ENCODE results near the gene GCAT. TPM values are rescaled to one million over a fixed set of nuclear protein-coding genes. Genes with fewer than 3 reads are reported as not detected.

The GCAT gene
- total RNA-seq, 1 donor, result 1.7 TPM

DNA sequence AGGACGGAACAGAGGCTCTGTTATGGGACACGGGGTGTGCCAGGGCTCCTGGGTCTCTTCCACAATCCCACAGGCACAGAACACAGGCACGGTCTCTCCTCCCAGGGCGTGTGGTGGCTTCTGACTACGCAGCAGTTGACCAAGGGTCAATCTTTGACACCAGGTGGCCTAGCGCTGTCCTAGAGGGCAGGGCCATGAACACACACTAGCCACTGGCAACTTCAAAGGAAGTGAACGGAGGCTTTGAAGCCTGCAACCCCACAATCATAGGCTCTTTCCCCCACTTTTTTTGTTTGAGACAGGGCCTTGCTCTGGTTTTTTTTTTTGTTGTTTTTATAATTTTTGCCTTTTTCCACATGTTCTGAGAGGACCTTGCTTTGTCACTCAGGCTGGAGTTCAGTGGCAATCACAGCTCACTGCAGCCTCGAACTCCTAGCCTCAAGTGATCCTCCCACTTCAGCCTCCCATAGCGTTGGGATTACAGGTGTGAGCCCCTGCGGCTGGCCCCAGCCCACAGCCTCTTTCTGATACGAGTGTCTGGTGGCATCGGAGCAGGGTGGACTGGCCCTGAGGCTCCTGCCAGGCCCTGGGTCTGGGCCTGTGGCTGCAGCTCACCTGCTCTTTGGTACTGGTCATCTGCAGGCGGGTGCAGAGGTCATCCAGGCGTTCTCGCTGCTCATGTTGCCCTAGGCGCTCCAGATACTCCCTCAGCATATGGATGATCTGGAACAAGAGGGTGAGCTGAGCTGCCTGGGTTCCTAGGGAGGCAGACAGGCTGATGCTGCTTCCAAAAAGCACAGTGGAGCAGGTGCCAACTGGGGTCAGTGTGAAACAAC is 24.5 kb downstream of the GCAT start:
- no peaks in the 10 kb centered on the region for H3K27me3 ChIP-seq (ENCODE audit: insufficient read depth, low read length)
- H3K4me1 ChIP-seq (ENCODE audit: insufficient read depth, low read length), result no peaks in the 10 kb centered on the region
- H3K9me3 ChIP-seq (ENCODE audit: low read depth, low read length), result no peaks in the 10 kb centered on the region
- no peak overlapping the region for H3K4me3 ChIP-seq (ENCODE audit: low read length)

DNA sequence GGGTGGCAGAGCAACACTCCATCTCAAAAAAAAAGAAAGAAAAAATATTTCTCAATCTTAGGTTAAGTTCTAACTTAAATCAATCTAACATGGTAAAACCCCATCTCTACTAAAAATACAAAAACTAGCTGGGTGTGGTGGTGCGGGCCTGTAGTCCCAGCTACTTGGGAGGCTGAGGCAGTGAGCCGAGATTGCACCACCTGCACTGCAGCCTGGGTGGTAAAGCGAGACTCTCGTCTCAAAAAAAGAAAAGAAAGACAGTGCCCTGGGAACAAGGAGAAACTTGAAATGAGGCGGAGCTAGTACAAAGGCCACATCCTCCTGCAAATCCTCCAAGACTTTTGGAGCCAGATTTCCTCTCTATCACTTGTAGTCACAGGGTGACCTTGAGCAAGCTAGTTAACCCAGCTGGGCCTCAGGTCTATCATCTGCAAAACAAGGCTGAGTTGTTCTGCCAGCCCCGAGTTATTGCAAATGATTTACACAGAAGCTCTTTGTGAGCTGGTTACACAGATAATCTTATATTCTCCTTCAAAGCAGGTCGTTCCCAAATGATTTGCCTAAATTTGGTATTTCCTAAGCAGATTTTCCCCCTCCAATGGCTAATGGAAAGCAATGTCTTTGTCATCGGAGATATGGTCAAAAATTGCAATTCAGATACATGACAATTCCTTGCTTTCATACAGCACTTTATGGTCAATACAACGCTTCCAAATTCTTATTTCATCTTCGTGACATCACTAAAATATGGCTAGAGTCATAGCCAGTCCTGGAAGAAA is 34.5 kb downstream of the GCAT start:
- no peaks in the 10 kb centered on the region for H3K9me3 ChIP-seq (ENCODE audit: low read depth, low read length)
- H3K4me3 ChIP-seq (ENCODE audit: low read length), result no peak overlapping the region
- peaks cover 25% of the 10 kb centered on the region for H3K4me1 ChIP-seq (ENCODE audit: insufficient read depth, low read length)
- no peaks in the 10 kb centered on the region for H3K27me3 ChIP-seq (ENCODE audit: insufficient read depth, low read length)

DNA sequence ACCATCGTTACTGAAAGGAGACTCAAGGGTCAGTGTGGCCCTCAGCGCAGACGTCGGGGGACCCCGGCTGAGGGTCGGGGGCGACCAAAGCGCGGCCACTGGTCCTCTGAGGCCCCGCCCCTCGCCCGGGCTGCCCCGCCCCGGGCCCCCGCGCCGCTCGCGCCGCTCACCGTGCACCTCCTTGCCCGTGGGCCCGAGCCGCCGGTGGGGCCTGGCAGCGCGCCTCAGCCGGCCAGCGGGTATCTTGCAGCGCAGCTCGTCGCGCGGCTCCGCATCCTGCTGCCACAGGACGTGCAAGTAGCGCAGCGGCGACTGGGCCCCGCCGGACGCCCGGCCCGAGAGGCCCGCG is 36.0 kb downstream of the GCAT start:
- peak overlapping the region; percentile 74 for H3K4me3 ChIP-seq (ENCODE audit: low read length)
- peaks cover 36% of the 10 kb centered on the region for H3K4me1 ChIP-seq (ENCODE audit: insufficient read depth, low read length)
- no peaks in the 10 kb centered on the region for H3K9me3 ChIP-seq (ENCODE audit: low read depth, low read length)
- H3K27me3 ChIP-seq (ENCODE audit: insufficient read depth, low read length), result no peaks in the 10 kb centered on the region

DNA sequence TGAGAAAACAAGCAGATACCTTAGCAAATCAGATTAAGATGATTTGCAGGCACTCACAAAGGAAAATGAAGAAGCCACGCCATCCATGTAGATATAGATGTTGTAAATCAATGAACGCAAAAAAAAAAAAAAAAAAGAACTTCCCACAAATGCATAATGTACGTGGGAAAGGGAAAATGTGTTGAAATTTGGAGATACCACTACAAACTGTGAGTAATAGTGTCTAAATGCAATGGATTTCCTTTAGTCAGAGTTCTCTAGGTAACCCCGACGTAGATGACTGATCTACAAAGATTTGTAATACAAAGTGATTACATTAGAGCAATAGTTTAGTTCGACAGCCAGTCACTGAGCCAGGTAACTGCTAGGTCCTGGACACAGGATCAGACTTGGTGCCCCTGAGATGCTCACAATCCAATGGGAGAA is 37.2 kb downstream of the GCAT start:
- Histone ChIP-seq H3K4me3 (ENCODE audit: low read length) (peak overlapping the region; percentile 74), H3K9me3 (ENCODE audit: low read depth, low read length) (no peaks in the 10 kb centered on the region), H3K27me3 (ENCODE audit: insufficient read depth, low read length) (no peaks in the 10 kb centered on the region), H3K4me1 (ENCODE audit: insufficient read depth, low read length) (peaks cover 41% of the 10 kb centered on the region)

DNA sequence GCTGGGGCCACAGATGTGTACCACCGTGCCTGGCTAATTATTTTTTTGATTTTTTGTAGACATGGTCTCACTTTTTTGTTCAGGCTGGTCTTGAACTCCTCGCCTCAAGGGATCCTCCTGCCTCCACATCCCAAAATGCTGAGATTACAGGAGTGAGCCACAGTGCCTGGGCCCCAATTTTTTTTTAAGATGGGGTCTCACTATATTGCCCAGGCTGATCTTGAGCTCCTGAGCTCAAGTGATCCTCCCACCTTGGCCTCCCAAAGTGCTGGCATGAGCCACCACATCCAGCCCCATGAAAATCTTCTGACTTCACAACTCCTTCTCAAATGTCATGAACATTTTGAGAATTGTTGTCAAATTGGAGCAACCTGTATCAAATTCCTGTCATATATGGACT is 38.7 kb downstream of the GCAT start:
- H3K4me1 ChIP-seq (ENCODE audit: insufficient read depth, low read length), result peaks cover 54% of the 10 kb centered on the region
- no peaks in the 10 kb centered on the region for H3K9me3 ChIP-seq (ENCODE audit: low read depth, low read length)
- H3K4me3 ChIP-seq (ENCODE audit: low read length), result no peak overlapping the region

DNA sequence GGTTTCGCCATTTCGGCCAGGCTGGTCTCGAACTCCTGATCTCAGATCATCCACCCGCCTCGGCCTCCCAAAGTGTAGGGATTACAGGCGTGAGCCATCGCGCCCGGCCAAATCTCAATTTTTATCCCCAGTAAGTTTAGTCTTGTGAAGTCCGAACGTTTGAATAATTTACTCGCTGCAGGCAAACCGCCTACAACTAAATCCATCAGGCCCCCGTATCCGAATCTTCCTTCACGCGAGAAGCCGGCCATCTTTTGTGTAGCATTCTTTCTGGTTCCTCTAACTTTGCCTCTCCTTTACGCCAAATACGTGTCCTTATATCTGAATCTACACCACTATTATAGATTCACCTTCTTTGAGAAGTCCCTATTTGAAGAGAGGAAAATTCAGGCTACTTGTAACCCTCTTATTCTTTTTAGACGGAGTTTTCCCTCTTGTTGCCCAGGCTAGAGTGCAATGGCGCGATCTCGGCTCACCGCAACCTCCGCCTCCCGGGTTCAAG is 40.9 kb downstream of the GCAT start:
- H3K9me3 ChIP-seq (ENCODE audit: low read depth, low read length), result no peaks in the 10 kb centered on the region
- H3K4me3 ChIP-seq (ENCODE audit: low read length), result peak overlapping the region; percentile 81
- no peaks in the 10 kb centered on the region for H3K27me3 ChIP-seq (ENCODE audit: insufficient read depth, low read length)
- peaks cover 38% of the 10 kb centered on the region for H3K4me1 ChIP-seq (ENCODE audit: insufficient read depth, low read length)

More for the DNA sequence above, 38.7 kb downstream of the GCAT start:
- no peaks in the 10 kb centered on the region for H3K27me3 ChIP-seq (ENCODE audit: insufficient read depth, low read length)

DNA sequence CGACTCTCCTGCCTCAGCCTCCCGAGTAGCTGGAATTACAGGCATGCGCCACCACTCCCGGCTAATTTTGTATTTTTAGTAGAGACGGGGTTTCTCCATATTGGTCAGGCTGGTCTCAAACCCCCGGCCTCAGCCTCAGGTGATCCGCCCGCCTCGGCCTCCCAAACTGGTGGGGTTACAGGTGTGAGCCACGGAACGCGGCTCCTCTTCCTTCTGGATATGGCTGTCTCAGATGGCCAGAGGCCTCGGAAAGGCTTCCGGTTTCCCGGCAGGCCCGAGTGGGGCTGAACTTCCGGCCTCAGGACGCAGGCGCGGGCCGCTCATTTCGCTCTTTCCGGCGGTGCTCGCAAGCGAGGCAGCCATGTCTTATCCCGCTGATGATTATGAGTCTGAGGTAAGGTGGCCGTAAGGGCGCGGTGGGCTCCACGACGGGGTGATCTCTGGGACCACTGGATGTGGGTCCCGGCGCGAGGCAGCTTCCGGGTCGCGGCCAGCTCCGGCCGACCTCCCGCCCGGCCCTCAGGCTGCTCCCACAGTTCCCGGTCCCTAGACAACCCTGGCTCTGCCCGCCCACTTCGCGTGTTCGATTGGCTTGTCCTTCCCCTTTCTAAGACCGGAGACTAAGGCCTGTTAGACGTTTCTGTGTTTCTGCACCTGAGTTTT is 41.5 kb downstream of the GCAT start, which contains the start of gene EIF3L:
EIF3L (plus strand) TSS at position 331 of the 663 bp plus-strand sequence; CDS start at position 362, 31 bp downstream.
- peak within 1 kb of the TSS; percentile 81 for H3K4me3 ChIP-seq (ENCODE audit: low read length)
- peaks cover 38% of the 10 kb centered on the region for H3K4me1 ChIP-seq (ENCODE audit: insufficient read depth, low read length)
- H3K9me3 ChIP-seq (ENCODE audit: low read depth, low read length), result no peaks in the 10 kb centered on the region
- H3K27me3 ChIP-seq (ENCODE audit: insufficient read depth, low read length), result no peaks in the 10 kb centered on the region

DNA sequence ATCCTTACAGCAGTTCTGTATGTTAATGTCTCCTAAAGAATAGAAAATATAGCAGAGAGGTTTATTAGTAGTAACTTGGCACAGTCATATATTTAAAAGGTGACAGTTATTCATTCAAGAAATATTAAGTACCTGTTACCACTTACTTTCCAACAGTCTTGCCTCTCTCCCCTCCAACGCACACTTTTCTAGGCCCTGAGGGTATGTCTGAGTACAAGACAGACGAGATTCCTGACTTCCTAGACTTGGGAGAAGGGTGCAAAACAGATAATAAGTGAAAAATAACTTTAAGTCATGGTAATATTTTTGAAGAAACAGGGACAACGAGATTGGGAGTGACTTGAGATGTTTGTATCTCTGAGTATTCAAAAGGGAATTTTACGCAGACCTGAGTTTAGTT is 43.1 kb downstream of the GCAT start:
- Histone ChIP-seq H3K27me3 (ENCODE audit: insufficient read depth, low read length) (no peaks in the 10 kb centered on the region), H3K4me1 (ENCODE audit: insufficient read depth, low read length) (peaks cover 30% of the 10 kb centered on the region), H3K4me3 (ENCODE audit: low read length) (no peak overlapping the region), H3K9me3 (ENCODE audit: low read depth, low read length) (no peaks in the 10 kb centered on the region)

DNA sequence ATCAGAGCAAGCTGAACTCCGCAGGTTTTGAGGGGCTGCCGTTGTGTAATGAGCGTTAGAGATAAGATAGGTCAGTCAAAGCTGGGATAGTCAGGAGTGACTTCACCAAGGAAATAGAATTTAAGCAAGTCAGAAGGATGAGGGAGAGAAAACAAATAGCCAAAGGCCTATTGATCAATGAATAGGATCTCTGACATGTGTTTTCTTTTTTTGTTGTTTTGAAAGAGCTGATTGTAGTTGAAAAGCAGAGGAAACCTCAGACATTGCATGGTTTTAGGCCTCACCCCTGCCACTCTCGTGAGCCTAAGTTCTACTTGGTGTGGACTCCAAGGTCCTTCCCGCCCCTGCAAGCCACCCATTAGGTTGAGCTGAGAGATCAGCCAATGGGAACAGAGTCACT is 44.7 kb downstream of the GCAT start:
- H3K4me1 ChIP-seq (ENCODE audit: insufficient read depth, low read length), result peaks cover 30% of the 10 kb centered on the region
- H3K9me3 ChIP-seq (ENCODE audit: low read depth, low read length), result no peaks in the 10 kb centered on the region
- no peaks in the 10 kb centered on the region for H3K27me3 ChIP-seq (ENCODE audit: insufficient read depth, low read length)
- no peak overlapping the region for H3K4me3 ChIP-seq (ENCODE audit: low read length)

DNA sequence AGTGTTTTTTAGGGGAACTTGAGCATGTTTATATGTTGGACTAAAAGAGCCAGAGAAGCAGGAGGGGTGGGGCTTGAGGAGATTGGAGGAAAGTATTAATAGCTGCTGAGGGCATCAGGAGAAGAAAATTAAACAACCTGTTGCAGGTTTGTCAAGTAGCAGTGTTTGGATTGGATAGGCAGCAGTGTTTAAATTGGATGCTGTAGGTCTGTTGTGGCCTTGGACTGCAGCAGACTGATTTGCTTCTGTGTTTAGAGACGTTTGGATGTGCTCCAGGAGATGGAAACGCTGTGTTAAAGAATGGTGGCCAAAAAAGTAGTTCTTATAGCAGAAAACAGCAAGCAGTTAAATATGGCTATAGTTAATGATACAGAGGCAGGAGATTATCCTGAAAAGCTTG is 47.2 kb downstream of the GCAT start:
- H3K4me3 ChIP-seq (ENCODE audit: low read length), result no peak overlapping the region
- H3K27me3 ChIP-seq (ENCODE audit: insufficient read depth, low read length), result no peaks in the 10 kb centered on the region
- H3K9me3 ChIP-seq (ENCODE audit: low read depth, low read length), result no peaks in the 10 kb centered on the region
- peaks cover 14% of the 10 kb centered on the region for H3K4me1 ChIP-seq (ENCODE audit: insufficient read depth, low read length)

DNA sequence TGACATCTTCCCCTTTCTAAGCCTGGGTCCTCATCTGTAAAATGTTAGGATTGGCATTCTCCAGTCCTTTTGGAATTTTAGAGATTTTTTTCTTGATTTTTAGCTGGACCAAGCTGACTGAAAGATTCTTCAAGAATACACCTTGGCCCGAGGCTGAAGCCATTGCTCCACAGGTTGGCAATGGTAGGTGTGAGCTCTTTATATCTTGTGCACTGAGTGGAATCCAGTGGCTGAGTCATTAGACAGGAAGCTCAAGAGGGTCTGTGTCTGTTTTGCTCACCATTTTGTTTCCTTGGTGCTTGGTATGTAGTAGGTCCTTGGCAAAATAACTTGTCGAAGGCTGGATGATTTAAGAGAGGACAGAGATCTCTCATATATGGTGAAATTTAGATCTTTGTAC is 47.7 kb downstream of the GCAT start:
- Histone ChIP-seq H3K4me1 (ENCODE audit: insufficient read depth, low read length) (peaks cover 9% of the 10 kb centered on the region), H3K27me3 (ENCODE audit: insufficient read depth, low read length) (no peaks in the 10 kb centered on the region), H3K9me3 (ENCODE audit: low read depth, low read length) (no peaks in the 10 kb centered on the region), H3K4me3 (ENCODE audit: low read length) (no peak overlapping the region)

DNA sequence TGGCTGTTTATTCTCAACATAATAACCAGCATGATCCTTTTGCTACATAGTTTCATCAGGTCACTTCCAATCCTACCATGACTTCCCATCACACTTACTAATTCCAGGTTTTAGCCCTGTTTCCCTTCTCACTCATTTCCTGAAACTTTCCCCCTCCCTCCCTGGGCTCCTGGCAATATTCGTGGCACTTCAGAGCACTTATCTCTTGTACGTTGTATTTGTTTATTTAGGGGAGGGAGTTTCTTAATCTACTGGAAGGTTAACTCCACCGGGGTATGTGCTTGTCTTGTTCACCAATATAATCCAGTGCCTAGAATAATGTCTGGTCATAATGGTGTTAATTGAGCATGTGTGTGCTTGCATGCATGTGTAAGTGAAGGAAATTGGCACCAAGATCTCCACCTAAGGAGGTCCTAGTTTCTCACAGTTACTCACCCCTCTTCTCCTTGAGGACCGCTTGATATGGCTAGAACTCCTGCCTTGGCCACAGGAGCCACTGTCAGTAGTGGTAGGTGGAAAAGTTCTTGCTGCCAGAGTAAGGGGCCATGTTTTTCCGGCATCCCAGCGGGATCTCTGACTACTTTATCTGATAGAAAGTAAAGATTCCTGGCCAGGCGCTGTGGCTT is 53.2 kb downstream of the GCAT start:
- no peaks in the 10 kb centered on the region for H3K9me3 ChIP-seq (ENCODE audit: low read depth, low read length)
- H3K4me3 ChIP-seq (ENCODE audit: low read length), result no peak overlapping the region
- no peaks in the 10 kb centered on the region for H3K4me1 ChIP-seq (ENCODE audit: insufficient read depth, low read length)
- H3K27me3 ChIP-seq (ENCODE audit: insufficient read depth, low read length), result no peaks in the 10 kb centered on the region

DNA sequence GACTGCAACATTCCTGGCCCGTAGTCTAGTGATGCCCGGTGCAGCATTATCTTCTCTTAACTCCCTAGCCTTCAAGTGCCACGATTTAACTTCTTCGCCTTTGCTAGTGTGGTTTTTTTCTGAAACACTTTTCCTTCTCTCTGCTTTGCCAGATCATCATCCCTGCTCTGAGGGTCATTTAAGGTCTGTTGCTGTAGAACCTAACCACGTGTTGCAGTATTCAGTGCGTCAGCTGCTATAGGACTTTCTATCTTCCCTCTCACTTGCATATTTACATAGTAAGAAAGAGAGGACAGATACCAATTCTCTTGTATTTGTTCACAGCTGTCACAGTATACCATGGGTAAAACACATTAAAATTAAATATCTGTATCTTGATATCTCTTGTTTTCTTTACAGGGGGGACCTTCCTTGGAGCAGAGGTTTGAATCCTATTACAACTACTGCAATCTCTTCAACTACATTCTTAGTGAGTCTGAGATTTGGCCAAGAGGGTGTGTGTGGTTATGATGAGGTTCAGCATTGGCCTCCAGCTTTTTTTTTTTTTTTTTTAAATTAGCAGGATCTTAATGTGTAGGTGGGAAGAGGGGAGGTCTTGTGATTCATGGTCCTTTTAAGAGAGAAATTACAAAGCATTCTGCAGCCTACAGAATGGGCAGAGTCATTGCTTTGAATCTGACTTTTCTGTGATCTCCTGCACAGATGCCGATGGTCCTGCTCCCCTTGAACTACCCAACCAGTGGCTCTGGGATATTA is 55.0 kb downstream of the GCAT start:
- Histone ChIP-seq H3K4me3 (ENCODE audit: low read length) (no peak overlapping the region), H3K4me1 (ENCODE audit: insufficient read depth, low read length) (no peaks in the 10 kb centered on the region), H3K27me3 (ENCODE audit: insufficient read depth, low read length) (no peaks in the 10 kb centered on the region), H3K9me3 (ENCODE audit: low read depth, low read length) (no peaks in the 10 kb centered on the region)

DNA sequence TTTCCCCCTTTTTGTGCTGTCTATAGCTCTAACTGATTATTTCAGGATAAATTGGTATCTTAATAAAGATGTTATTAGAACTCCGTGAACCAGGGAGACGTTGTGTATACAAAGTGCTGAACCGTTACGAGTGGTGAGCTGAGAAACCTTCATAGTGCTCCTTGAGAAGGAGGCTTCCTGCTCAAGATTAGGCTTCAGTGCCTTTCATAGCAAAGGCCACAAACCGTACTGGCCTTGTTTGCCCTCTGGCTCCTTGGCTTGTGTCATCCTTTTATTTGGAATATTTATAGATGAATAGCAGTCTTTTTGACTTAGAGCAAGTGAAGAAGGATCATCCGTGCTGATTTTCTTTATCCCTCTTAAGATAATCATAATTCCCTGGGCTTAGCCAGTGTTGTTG is 57.8 kb downstream of the GCAT start:
- Histone ChIP-seq H3K9me3 (ENCODE audit: low read depth, low read length) (no peaks in the 10 kb centered on the region), H3K4me1 (ENCODE audit: insufficient read depth, low read length) (no peaks in the 10 kb centered on the region), H3K4me3 (ENCODE audit: low read length) (no peak overlapping the region), H3K27me3 (ENCODE audit: insufficient read depth, low read length) (no peaks in the 10 kb centered on the region)

All from mononuclear cell (primary cell).